ENCODE results near the gene NPAS1.

NPAS1 gene

DNA sequence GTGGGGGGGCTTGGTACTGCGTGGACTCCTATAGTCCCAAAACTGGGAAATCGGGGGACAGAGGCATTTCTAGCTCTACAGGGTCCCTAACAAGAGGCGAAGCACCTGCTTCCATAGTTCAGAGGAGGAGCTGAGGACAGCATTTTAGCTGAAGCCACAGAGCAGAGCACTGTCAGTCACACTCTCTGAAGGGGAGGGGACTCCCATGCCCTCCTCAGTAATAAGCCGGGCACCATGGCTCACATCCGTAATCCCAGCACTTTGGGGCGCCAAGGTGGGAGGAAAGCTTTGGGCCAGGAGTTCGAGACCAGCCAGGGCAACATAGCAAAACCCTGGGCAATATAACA is 3.8 kb downstream of the NPAS1 start:
- Histone ChIP-seq H3K4me2 (peak overlapping the region; percentile 54; the same call in 1 of the 2 replicates), H3K9ac (no peak overlapping the region), H3K36me3 (ENCODE audit: insufficient read depth) (no peaks in the 10 kb centered on the region), H3K79me2 (ENCODE audit: insufficient read depth, low read depth) (no peaks in the 10 kb centered on the region), H3K4me1 (ENCODE audit: low read depth, poor library complexity, severe bottlenecking) (peaks cover 11% of the 10 kb centered on the region), H3K27ac (no peak overlapping the region), H4K20me1 (ENCODE audit: insufficient read depth) (no peaks in the 10 kb centered on the region), H2AFZ (ENCODE audit: low read depth) (peak overlapping the region; percentile 34; the same call in 1 of the 2 replicates), H3K27me3 (ENCODE audit: insufficient read depth, low read depth) (peaks cover 74% of the 10 kb centered on the region), H3K4me3 (IDR thresholded peaks at IDR 0.05; ENCODE audit: insufficient read depth, low read depth, low read length) (no peak overlapping the region)
- no peak for TF ChIP-seq CTCF (conservative IDR thresholded peaks at IDR 0.05; ENCODE audit: low read depth, low read length)

- Histone ChIP-seq H3K27ac (no peak overlapping the region), H3K9ac (no peak overlapping the region), H3K4me1 (ENCODE audit: low read depth, poor library complexity, severe bottlenecking) (peaks cover 11% of the 10 kb centered on the region), H3K27me3 (ENCODE audit: insufficient read depth, low read depth) (peaks cover 85% of the 10 kb centered on the region), H3K4me2 (no peak overlapping the region), H3K36me3 (ENCODE audit: insufficient read depth) (no peaks in the 10 kb centered on the region), H3K79me2 (ENCODE audit: insufficient read depth, low read depth) (no peaks in the 10 kb centered on the region), H3K4me3 (IDR thresholded peaks at IDR 0.05; ENCODE audit: insufficient read depth, low read depth, low read length) (no peak overlapping the region), H2AFZ (ENCODE audit: low read depth) (no peak overlapping the region), H4K20me1 (ENCODE audit: insufficient read depth) (no peaks in the 10 kb centered on the region)
- TF ChIP-seq CTCF (conservative IDR thresholded peaks at IDR 0.05; ENCODE audit: low read depth, low read length), result no peak
Observed at GRCh38 chr19:47024502-47024901, 4.9 kb downstream of the NPAS1 start.

- Histone ChIP-seq H3K27ac (no peak overlapping the region), H3K4me3 (IDR thresholded peaks at IDR 0.05; ENCODE audit: insufficient read depth, low read depth, low read length) (no peak overlapping the region), H3K4me1 (ENCODE audit: low read depth, poor library complexity, severe bottlenecking) (peaks cover 11% of the 10 kb centered on the region), H4K20me1 (ENCODE audit: insufficient read depth) (no peaks in the 10 kb centered on the region), H3K4me2 (no peak overlapping the region), H3K79me2 (ENCODE audit: insufficient read depth, low read depth) (no peaks in the 10 kb centered on the region), H2AFZ (ENCODE audit: low read depth) (no peak overlapping the region), H3K36me3 (ENCODE audit: insufficient read depth) (no peaks in the 10 kb centered on the region), H3K9ac (no peak overlapping the region), H3K27me3 (ENCODE audit: insufficient read depth, low read depth) (peaks cover 90% of the 10 kb centered on the region)
- no peak for TF ChIP-seq CTCF (conservative IDR thresholded peaks at IDR 0.05; ENCODE audit: low read depth, low read length)
Observed at GRCh38 chr19:47026156-47026555, 6.5 kb downstream of the NPAS1 start.

DNA sequence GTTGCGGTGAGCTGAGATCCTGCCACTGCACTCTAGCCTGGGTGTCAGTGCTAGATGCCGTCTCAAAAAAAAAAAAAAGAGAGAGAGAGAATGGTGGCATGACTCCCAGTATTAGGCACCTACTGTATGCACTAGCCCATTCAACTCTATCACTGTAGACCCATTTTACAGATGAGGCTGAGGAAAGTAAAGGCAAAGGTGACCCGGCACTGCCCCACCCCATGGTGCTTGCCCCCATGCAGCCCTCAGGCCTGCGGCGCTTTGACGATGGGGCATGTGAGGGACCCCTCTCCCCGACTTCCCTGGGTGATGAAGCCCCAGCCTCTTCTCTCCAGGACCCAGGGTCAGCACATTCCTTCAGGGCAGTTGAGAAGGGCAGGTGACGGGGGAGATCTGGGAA is 7.3 kb downstream of the NPAS1 start:
- Histone ChIP-seq H3K9ac (no peak overlapping the region), H3K79me2 (ENCODE audit: insufficient read depth, low read depth) (no peaks in the 10 kb centered on the region), H3K4me2 (no peak overlapping the region), H3K27ac (no peak overlapping the region), H2AFZ (ENCODE audit: low read depth) (no peak overlapping the region), H4K20me1 (ENCODE audit: insufficient read depth) (no peaks in the 10 kb centered on the region), H3K27me3 (ENCODE audit: insufficient read depth, low read depth) (peaks cover 88% of the 10 kb centered on the region), H3K4me1 (ENCODE audit: low read depth, poor library complexity, severe bottlenecking) (peaks cover 11% of the 10 kb centered on the region), H3K36me3 (ENCODE audit: insufficient read depth) (no peaks in the 10 kb centered on the region), H3K4me3 (IDR thresholded peaks at IDR 0.05; ENCODE audit: insufficient read depth, low read depth, low read length) (no peak overlapping the region)
- no peak for TF ChIP-seq CTCF (conservative IDR thresholded peaks at IDR 0.05; ENCODE audit: low read depth, low read length)

Data from KMS-11 (cell line).